H9 (cell line): Measurements from ENCODE around the gene IGFL2. TPM values are rescaled to one million over a fixed set of nuclear protein-coding genes. Genes with fewer than 3 reads are reported as not detected.

Experiments
- DNase-seq: peaks from one replicate; pipeline ENCODE4 v3.0.0-alpha.2; 2017
- H2AFZ ChIP-seq: one replicate; pipeline ENCODE4 v1.6.1; 2013; ENCODE audit warnings: mild to moderate bottlenecking, low read length, control low read depth, moderate library complexity
- H2AK5ac ChIP-seq: 2 replicates; pipeline ENCODE4 v1.6.1; 2013; ENCODE audit warnings: low read length, control low read depth, mixed read lengths; ENCODE audit not compliant: insufficient read length
- H2BK120ac ChIP-seq: one replicate; pipeline ENCODE4 v1.6.1; 2013; ENCODE audit warnings: low read depth, mild to moderate bottlenecking, low read length, control low read depth, inconsistent platforms; ENCODE audit not compliant: poor library complexity, severe bottlenecking
- H2BK12ac ChIP-seq: 2 replicates; pipeline ENCODE4 v1.6.1; 2013; ENCODE audit warnings: low read length, control low read depth, mixed read lengths, low read depth; ENCODE audit not compliant: insufficient read length
- H2BK15ac ChIP-seq: 2 replicates; pipeline ENCODE4 v1.6.1; 2013; ENCODE audit warnings: low read depth, low read length, control low read depth
- H2BK20ac ChIP-seq: one replicate; pipeline ENCODE4 v1.6.1; 2013; ENCODE audit warnings: low read depth, mild to moderate bottlenecking, low read length, control low read depth, inconsistent platforms; ENCODE audit not compliant: poor library complexity, severe bottlenecking
- H2BK5ac ChIP-seq: 2 replicates; pipeline ENCODE4 v1.6.1; 2013; ENCODE audit warnings: low read length, control low read depth, mixed read lengths; ENCODE audit not compliant: insufficient read length
- H3K14ac ChIP-seq: 2 replicates; pipeline ENCODE4 v1.6.1; 2013; ENCODE audit warnings: low read length, control low read depth; ENCODE audit not compliant: insufficient read depth
- H3K18ac ChIP-seq: 2 replicates; pipeline ENCODE4 v1.6.1; 2013; ENCODE audit warnings: low read depth, mild to moderate bottlenecking, mixed read lengths, low read length, control low read depth; ENCODE audit not compliant: insufficient read length
- H3K23ac ChIP-seq: 2 replicates; pipeline ENCODE4 v1.6.1; 2013; ENCODE audit warnings: low read length, control low read depth, mixed read lengths, low read depth; ENCODE audit not compliant: insufficient read length
- H3K23me2 ChIP-seq: 2 replicates; pipeline ENCODE4 v1.6.1; 2013; ENCODE audit warnings: low read depth, mild to moderate bottlenecking, mixed read lengths, low read length, control low read depth; ENCODE audit not compliant: insufficient read length, poor library complexity, severe bottlenecking
- H3K27ac ChIP-seq: 2 replicates; pipeline ENCODE4 v1.5.1; 2013; ENCODE audit warnings: low read length, control low read depth, mixed read lengths, low read depth; ENCODE audit not compliant: insufficient read length
- H3K27me3 ChIP-seq: 2 replicates; pipeline ENCODE4 v1.6.1; 2013; ENCODE audit warnings: low read length, control low read depth, inconsistent platforms; ENCODE audit not compliant: insufficient read depth
- H3K4ac ChIP-seq: 2 replicates; pipeline ENCODE4 v1.6.1; 2013; ENCODE audit warnings: low read depth, mild to moderate bottlenecking, control low read depth, inconsistent platforms, low read length, moderate library complexity
- H3K4me1 ChIP-seq: 2 replicates; pipeline ENCODE4 v1.6.1; 2013; ENCODE audit warnings: low read length, control low read depth, inconsistent platforms; ENCODE audit not compliant: insufficient read depth
- H3K4me2 ChIP-seq: 2 replicates; pipeline ENCODE4 v1.6.1; 2013; ENCODE audit warnings: low read length, control low read depth, mixed read lengths; ENCODE audit not compliant: insufficient read length, insufficient read depth
- H3K56ac ChIP-seq: 2 replicates; pipeline ENCODE4 v1.6.1; 2013; ENCODE audit warnings: low read depth, mild to moderate bottlenecking, mixed read lengths, low read length, control low read depth; ENCODE audit not compliant: insufficient read length
- H3K79me1 ChIP-seq: 2 replicates; pipeline ENCODE4 v1.6.1; 2013; ENCODE audit warnings: low read depth, mild to moderate bottlenecking, moderate library complexity, low read length, control low read depth, inconsistent platforms; ENCODE audit not compliant: insufficient read depth, poor library complexity, severe bottlenecking
- H3K79me2 ChIP-seq: 2 replicates; pipeline ENCODE4 v1.6.1; 2013; ENCODE audit warnings: low read length, control low read depth, inconsistent platforms; ENCODE audit not compliant: insufficient read depth
- H3K9ac ChIP-seq: 2 replicates; pipeline ENCODE4 v1.6.1; 2013; ENCODE audit warnings: low read length, control low read depth, mixed read lengths; ENCODE audit not compliant: insufficient read length; ENCODE audit errors: extremely low read depth
- H3K9me3 ChIP-seq: one replicate; pipeline ENCODE4 v1.6.1; 2013; ENCODE audit warnings: low read depth, low read length, inconsistent platforms; ENCODE audit not compliant: control insufficient read depth
- H3T11ph ChIP-seq: one replicate; pipeline ENCODE4 v1.6.1; 2013; ENCODE audit warnings: mild to moderate bottlenecking, low read length, control low read depth, inconsistent platforms
- H4K20me1 ChIP-seq: one replicate; pipeline ENCODE4 v1.6.1; 2013; ENCODE audit not compliant: control insufficient read depth, insufficient read length, insufficient read depth
- H4K5ac ChIP-seq: 2 replicates; pipeline ENCODE4 v1.6.1; 2013; ENCODE audit warnings: low read depth, mild to moderate bottlenecking, mixed read lengths, low read length, control low read depth; ENCODE audit not compliant: insufficient read length
- H4K8ac ChIP-seq: replicated peaks from 2 replicates; pipeline ENCODE4 v1.6.1; 2013; ENCODE audit warnings: low read length, control low read depth, mixed read lengths, low read depth; ENCODE audit not compliant: insufficient read length
- H4K91ac ChIP-seq: 2 replicates; pipeline ENCODE4 v1.6.1; 2013; ENCODE audit warnings: low read depth, mild to moderate bottlenecking, moderate library complexity, mixed read lengths, low read length, control low read depth; ENCODE audit not compliant: insufficient read length
- H3K27ac Mint-ChIP-seq, 3 experiments: 2 replicates in 2 of 3; 3 replicates in 1 of 3; pipeline ENCODE4 v1.8.0; 2020 to 2021; ENCODE audit warnings: mixed read lengths in 3 of 3, mild to moderate bottlenecking in 1 of 3, moderate library complexity in 1 of 3
- H3K27me3 Mint-ChIP-seq: 2 replicates; pipeline ENCODE4 v1.8.0; 2021; ENCODE audit warnings: low read depth, mild to moderate bottlenecking, moderate library complexity, mixed read lengths
- H3K36me3 Mint-ChIP-seq, 3 experiments: 2 replicates in 2 of 3; 3 replicates in 1 of 3; pipeline ENCODE4 v1.8.0; 2020 to 2021; ENCODE audit warnings: low read depth in 3 of 3, mixed read lengths in 3 of 3; ENCODE audit not compliant: insufficient read depth in 1 of 3
- H3K4me1 Mint-ChIP-seq, 2 experiments: 2 replicates each; pipeline ENCODE4 v1.8.0; 2020; ENCODE audit warnings: mixed read lengths in 2 of 2
- H3K4me3 Mint-ChIP-seq, 2 experiments: 2 replicates in 1 of 2; 3 replicates in 1 of 2; pipeline ENCODE4 v1.8.0; 2020 to 2021; ENCODE audit warnings: mild to moderate bottlenecking in 2 of 2, mixed read lengths in 2 of 2, moderate library complexity in 1 of 2
- H3K9me3 Mint-ChIP-seq, 2 experiments: 2 replicates in 1 of 2; 3 replicates in 1 of 2; pipeline ENCODE4 v1.8.0; 2020; ENCODE audit warnings: mild to moderate bottlenecking in 2 of 2, mixed read lengths in 2 of 2, moderate library complexity in 1 of 2
- WGBS: extraction: QIAGEN DNeasy Blood & Tissue Kit; methylation state at CpG from one replicate; pipeline ENCODE4 v1.1.7; 2013; ENCODE audit warnings: missing lambda C conversion rate, low lambda C conversion rate, mixed read lengths; ENCODE audit not compliant: insufficient read length; ENCODE audit errors: extremely low coverage; 5-methylcytosine and 5-hydroxymethylcytosine counted together
- total RNA-seq: library from RNA; stranded (reverse); gene quantifications from 2 replicates; pipeline ENCODE4 v1.2.1, GENCODE V29; 2021
- TF ChIP-seq, protein P1 (sequence below): fragments of 200-600 bp; sonication (generic); conservative IDR thresholded peaks from 3 replicates; pipeline ENCODE4 v1.8.0; 2021; ENCODE audit warnings: antibody characterized with exemption, mild to moderate bottlenecking

Gene IGFL2
- total RNA-seq, 1 experiment from 2014 or later = not detected

DNA sequence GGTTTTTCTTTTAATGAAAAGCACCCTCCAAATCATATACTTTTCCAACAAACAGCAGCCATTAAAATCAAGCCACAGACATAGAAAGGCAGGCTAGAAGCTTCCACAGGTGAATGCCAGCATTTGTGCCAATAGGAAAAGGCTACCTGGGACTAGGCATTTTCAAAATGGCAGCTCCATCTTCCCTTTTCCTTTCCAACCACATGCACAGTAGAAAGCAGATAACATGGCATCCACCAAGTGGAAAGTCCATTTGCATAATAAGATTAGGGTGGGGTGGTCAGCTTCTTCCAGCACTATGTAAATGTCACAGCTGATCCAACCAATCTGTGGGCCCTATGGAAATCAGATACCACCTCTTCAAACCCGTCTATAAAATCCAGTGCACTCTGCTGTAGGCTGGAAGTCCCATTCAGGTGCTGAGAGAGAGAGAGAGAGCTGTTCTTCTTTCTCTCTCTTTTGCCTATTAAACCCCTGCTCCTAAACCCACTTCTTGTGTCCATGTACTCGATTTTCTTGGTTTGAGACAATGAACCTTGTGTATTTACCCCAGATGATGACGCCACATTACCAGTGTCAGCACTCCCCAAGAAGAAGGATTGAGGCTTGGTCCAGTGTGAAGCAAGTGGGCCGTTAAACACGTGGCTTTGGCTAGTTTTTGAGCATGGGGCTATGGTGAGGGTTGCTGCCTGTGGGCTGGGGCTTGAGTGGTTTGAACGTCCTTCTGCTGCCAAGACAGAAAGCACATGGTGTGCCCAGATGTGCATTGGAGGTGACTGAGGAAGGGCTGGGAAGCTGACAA is 57.3 kb downstream of the IGFL2 start:
- H2BK120ac ChIP-seq = no peak overlapping the region
- no peak overlapping the region for H2AFZ ChIP-seq
- no peak overlapping the region for H3K56ac ChIP-seq
- H2AK5ac ChIP-seq = no peak overlapping the region
- no peaks in the 10 kb centered on the region for H3K27me3 ChIP-seq
- no peak for DNase-seq
- H3K36me3 Mint-ChIP-seq = peaks cover 0 to 9% (median 0%) of the 10 kb centered on the region in 3 experiments; a peak in 5 of 7 replicates
- H3K27ac Mint-ChIP-seq = no peak overlapping the region
- no peak overlapping the region for H3K14ac ChIP-seq
- no peaks in the 10 kb centered on the region for H3K4me1 ChIP-seq
- no peaks in the 10 kb centered on the region for H3K79me2 ChIP-seq
- no peak overlapping the region for H2BK5ac ChIP-seq
- H3K9ac ChIP-seq = no peak overlapping the region
- no peak overlapping the region for H2BK15ac ChIP-seq
- H3K4me1 Mint-ChIP-seq = peaks cover 0 to 4% of the 10 kb centered on the region in 2 experiments; a peak in 2 of 4 replicates
- peaks cover 23% of the 10 kb centered on the region for H3K27me3 Mint-ChIP-seq
- no peak overlapping the region for H3K4me2 ChIP-seq
- peaks cover 14 to 23% of the 10 kb centered on the region in 2 experiments for H3K9me3 Mint-ChIP-seq
- H4K5ac ChIP-seq = no peak overlapping the region
- no peak overlapping the region for H3K4ac ChIP-seq
- H3K27ac ChIP-seq = no peak overlapping the region
- H3K23ac ChIP-seq = no peak overlapping the region
- H3T11ph ChIP-seq = no peak overlapping the region
- H4K20me1 ChIP-seq = no peaks in the 10 kb centered on the region
- no peaks in the 10 kb centered on the region for H3K79me1 ChIP-seq
- no peak overlapping the region for H3K4me3 Mint-ChIP-seq
- no peak overlapping the region for H4K91ac ChIP-seq
- H2BK12ac ChIP-seq = no peak overlapping the region
- H3K9me3 ChIP-seq = peaks cover 5% of the 10 kb centered on the region
- H2BK20ac ChIP-seq = no peak overlapping the region
- no peak overlapping the region for H4K8ac ChIP-seq
- TF ChIP-seq, protein P1, sequence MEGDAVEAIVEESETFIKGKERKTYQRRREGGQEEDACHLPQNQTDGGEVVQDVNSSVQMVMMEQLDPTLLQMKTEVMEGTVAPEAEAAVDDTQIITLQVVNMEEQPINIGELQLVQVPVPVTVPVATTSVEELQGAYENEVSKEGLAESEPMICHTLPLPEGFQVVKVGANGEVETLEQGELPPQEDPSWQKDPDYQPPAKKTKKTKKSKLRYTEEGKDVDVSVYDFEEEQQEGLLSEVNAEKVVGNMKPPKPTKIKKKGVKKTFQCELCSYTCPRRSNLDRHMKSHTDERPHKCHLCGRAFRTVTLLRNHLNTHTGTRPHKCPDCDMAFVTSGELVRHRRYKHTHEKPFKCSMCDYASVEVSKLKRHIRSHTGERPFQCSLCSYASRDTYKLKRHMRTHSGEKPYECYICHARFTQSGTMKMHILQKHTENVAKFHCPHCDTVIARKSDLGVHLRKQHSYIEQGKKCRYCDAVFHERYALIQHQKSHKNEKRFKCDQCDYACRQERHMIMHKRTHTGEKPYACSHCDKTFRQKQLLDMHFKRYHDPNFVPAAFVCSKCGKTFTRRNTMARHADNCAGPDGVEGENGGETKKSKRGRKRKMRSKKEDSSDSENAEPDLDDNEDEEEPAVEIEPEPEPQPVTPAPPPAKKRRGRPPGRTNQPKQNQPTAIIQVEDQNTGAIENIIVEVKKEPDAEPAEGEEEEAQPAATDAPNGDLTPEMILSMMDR = no peak
- H3K23me2 ChIP-seq = no peaks in the 10 kb centered on the region
- H3K18ac ChIP-seq = no peak overlapping the region
- no CpG with 5 or more reads among the region's 6 CpGs for WGBS
